Pulmonary artery endothelial cell (primary cell): Measurements from ENCODE around the gene CAPN14. TPM values are rescaled to one million over a fixed set of nuclear protein-coding genes. Genes with fewer than 3 reads are reported as not detected.

ENCODE experiments used
- DNase-seq: peaks from one replicate; pipeline ENCODE4 v3.0.0-alpha.2; 2011; ENCODE audit warnings: low read depth, low spot score
- total RNA-seq: library from RNA; depleted of rRNA; stranded (reverse); fragments of >200 nt; gene quantifications from 2 replicates; pipeline ENCODE4 v1.2.3, GENCODE V29; 2014

Gene CAPN14
- total RNA-seq, 1 donor from 2014 or later = 0.07 TPM

DNA sequence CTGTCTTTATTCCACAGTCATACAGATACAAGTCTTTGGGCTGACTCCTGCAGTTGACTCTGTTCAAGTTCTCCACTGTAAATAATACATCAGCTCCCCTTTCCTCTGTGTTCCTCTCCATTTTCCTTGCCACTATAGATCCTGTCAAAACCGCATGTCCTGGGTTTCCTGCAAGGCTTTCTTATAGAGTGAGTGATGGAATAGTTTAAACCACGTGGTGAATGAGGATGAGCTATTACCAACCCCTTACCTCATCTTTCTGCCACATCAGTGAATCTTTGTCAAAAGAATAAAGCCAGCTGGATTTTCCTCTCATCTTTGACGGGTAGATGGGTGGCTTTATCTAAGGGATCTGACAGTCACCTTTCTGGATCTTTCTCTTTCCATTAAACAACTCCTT, 75.2 kb downstream of the CAPN14 start:
- no peak for DNase-seq

DNA sequence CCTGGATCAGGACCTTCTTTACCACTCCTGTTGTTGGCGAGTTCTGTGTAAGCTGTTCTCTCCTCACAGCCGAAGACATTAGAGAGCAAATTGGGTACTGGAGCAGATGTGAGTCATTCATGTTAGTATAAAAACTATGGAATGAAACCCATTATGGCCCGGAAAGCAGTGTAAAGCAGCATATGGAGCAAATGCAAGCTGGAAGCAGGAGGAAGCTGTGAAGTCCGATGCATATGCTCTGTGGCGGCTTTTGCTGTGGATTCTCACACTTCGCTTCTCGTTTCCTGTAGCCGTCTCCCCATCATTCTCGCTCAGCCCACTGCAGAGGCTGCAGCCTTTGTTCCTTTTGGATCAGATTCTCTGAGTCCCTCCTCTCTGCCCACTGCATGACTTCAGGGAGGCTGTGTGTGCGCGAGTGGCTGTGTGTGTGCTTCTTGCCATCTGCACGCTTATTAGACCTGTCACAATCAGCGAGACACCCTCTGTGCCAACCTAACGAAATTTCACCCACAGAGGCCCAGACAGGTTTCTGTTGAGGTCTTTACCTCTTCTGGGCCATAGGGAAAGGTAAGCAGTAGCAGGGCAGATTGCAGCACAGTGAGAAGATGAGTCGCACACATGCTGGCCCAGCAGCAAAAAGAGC, 75.8 kb downstream of the CAPN14 start:
- DNase-seq = no peak

DNA sequence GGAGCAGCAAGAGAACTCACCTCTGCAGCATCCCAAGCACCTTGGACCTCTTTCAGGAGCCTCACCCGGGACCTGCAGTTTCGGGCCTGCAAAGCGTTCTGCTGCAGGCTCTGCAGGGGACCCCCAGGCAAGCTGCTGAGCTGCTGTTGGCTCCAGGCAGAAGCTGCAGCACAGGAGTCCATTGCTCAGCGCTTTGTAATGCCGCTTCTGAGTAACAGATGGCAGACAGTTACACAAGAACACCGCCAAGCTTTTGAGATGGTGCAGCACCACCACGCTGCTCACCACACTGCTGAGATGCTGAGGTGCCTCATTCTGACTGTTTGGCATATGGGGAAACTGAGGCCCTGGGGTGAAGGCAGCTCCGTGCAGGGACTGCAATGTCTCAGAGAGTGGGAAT, 77.2 kb downstream of the CAPN14 start:
- no peak for DNase-seq

DNA sequence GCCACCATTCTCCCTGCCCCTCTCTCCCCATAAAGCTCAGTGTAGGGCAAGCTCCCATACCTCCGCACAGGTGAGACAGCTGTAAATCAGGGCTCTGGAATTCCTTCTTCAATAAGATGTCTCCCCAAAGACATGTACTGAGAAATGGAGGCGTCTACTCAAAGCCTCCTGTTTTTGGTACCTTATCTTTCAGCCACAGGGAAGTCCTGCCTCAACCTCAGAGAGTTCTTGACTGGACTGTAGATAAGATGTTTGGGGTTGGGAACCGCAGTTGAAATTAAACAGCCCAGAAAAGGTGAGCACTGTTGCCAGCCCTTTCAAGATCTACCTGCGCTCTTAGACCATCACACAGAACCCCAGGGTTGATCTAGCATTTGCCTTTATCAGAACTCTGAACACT, 77.6 kb downstream of the CAPN14 start:
- DNase-seq = no peak

DNA sequence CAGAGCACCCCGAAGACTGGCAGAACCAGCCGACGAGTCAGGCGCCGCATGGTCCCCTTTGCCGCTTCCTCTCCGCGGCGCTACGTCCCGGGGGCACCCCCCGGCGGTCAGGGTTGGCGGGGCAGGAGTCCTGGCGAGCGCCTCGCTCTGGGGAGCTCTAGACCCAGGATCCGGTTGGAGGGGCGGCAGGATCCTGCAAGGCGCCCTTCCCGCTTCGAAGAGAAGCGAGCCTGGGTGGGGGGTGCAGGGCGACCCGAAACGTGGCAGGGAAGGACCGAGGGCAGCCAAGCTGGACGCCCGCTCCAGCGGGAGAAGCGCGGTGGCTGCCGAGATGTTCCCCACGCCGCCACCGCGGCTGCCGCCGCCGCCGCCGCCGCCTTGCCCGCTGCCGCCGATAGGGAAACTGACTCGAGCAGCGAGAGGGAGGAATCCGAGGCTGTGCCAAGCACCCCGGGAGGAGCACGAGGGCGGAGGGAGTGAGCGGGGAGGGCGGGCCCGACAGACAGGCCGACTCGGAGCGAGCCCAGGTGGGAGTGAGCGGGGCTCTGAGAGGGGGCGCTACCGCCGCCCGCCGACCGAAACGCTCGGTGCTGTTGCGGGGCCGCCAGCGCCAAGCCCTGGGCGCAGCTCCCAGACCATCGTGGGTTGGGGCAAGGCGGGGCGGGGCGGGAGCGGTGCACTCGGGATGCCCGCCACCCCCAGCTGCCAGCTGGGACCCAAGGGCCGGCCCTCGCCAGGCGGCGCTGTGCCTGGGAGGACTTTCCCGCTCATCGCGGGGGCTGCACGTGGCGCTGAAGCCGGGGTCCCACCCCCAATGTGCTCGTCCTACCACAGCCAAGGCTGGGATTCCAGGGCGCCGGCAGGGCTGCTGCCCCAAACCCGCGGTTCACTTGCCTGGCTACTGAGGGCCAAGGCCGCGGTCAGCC, 79.0 kb downstream of the CAPN14 start, which contains the start of gene GALNT14:
GALNT14 (minus strand) TSS at position 404 of the 926 bp plus-strand sequence; CDS start at position 50, 354 bp downstream.
- no peak for DNase-seq

DNA sequence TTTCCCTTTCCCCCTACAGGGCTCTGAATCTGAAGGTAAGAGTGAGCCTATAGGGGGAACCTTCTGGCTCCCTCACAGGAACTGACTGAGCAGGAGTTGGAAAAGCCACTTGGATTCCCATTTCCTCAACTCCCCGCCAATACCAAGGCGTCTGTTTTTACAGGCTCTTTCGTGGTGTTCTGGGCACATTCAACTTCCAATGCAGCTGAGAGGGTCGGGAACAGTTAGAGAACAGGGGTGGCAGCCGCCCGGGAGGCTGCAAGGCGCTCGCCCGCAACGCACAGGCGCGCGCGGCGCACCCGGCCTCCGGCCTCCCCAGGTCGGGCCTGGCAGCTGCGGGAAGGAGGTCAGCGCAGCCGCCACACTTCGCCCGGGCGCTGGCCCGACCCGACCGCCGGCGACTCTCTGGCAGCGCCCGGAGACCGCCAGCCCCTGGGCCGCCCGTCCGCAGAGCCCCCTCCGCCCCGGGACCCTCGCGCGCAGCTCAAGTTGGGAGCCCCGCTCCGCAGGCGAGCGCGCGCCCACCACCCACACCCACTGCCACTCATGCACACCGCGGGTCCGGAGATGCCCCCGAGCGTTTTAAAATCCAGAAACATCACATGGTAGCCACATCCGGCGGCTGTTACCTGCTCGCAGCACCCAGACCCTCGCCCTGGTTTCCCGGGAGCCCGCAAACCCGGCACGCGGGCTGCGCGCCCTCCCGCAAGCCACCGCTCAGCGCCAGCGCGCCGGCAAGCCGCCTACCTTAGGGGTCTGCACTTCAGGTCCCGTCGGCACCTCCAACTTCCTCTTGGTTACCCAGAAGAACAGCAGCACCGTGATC, 79.9 kb downstream of the CAPN14 start:
- DNase-seq = no peak

DNA sequence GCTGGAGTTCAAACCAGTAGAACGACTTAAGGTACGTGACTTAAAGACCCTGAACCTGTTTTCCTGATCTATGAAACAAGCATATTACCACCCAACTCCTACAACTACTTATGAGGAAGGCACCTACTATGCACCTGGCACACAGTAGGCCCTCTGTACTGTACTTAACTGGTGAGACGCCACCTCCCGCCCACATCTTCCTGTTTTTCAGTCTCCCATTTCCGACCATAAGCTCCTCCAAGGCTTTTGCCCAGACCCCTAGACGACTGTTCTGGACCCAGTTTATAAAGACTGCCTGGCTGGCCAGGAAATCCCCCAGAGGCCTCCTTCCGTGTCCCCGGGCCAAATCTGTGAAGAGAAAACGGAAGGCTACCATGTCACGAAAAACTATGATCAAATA, 80.6 kb downstream of the CAPN14 start:
- no peak for DNase-seq

DNA sequence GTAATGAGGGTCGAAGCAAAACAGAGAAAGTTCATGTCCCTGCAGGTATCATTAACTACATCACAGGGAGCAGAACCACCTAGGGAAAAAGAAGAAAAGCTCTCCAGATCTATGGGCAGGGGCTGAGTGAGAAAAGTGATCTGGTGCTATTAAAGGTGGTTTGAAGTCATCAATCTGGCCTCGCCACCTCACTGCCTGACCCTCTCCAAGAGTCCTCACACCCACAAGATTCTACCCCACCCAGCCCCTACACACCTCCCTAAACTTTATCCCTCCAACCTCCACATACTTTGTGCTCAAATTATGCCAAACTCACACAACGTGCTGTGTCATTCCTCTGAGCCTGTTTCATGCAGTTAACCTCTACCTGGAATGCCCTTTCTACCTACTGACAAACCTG, 81.3 kb downstream of the CAPN14 start:
- DNase-seq = no peak

DNA sequence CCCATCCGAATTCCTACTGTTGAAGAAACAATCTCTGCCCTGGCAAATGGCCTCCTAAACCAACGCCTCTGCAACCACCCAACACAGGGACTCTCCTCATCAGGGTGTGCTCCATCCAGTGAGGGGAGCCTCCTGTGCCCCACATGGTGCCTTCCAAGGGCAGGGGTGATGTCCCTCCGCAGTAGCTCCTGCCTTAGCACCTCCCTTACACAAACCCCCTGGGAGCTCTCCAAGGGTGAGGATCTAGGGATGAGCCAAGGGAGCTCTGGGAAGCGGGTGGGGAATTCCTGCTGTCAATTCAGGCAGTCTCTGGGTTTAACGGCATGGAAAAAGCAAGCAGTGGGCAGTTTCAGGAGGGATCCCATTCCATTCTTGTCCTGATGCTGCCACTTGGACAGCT, 82.8 kb downstream of the CAPN14 start:
- no peak for DNase-seq

DNA sequence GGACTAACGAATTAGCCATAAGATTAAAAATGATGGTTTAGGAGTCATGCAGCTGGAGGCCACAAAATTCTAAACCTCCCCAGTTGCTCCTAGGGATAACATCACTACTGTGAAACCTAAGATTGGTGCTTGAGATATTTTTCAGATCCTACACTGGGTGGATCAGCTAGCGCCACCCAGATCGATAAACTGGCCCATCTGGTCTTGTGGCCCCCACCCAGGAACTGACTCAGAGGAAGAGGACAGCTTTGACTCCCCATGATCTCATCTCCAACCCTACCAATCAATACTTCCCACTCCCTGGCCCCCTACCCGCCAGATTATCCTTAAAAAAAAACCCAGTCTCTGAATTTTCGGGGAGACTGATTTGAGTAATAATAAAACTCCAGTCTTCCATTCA, 84.5 kb downstream of the CAPN14 start:
- no peak for DNase-seq

DNA sequence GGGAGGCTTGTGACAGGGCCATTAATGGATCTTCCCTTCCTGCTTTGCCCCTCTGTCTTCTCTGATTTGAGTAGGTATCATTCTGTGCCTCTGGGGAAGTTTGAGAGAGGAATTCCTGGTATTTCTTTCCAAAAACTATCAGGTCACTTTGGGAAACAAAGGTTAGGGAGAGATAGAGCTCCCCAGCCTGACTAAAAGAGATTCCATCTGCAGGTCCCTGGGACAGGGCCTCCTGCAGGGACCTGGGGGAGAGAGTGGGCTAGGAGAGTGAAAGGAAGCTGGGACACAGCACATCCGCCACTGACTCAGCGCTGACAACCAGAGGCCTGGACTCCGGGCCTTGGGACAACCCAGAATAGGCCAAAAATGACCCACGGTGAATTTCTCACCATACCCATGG, 85.4 kb downstream of the CAPN14 start:
- no peak for DNase-seq

DNA sequence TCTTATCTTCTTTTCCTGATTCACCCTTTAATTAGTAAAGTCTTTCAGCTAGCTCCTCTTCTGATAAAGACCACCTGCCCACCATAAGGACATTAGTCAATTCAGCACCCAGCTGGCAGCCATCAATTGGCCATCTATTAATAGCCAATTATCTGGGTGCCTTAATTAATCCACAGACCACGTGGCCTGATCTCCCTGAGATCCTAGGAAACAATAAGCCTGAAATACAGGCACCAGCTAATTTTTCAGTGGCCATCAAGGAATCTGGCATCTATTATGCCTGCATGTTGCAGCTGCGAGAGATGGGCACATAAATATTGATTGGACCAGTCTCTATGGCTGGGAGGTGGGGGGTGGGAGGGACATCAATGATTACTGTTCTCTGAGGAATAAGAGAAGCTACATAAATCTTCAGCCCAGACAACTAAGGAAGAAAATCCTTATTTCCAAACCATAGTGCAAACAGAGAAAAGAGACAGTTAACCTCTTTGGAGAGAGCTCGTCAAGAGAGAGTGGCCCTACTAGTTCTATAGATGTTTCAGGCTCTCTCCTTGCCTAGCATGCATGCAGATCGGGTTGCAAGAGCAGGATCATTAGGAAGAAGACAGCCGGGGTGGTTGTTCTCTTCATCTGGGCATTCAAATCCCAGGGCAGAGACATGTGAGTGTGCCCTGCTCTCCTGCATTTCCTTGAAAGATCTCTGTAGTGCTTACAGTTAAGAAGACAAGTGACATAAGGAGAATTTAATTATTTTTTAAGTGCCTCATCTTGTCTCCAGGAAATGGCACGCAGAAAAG, 87.7 kb downstream of the CAPN14 start:
- no peak for DNase-seq

DNA sequence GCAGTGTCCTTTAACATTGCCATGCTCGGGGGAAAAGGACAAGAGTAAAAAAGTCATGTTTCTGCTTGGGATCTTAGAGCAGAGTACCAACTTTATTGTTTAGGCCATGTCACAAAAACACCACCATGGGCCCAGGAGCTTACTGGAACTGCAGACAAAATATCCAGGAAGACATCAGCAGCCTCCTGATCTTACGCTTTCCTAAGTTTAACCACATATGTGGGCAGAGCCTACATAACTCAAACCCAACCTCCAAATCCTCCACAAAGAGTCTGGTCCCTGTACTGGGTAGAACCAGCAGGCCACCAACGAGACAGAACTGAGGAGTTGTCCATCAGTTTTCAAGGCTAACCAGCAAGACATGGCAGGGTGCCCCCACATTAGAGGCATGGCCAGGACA, 89.4 kb downstream of the CAPN14 start:
- no peak for DNase-seq

DNA sequence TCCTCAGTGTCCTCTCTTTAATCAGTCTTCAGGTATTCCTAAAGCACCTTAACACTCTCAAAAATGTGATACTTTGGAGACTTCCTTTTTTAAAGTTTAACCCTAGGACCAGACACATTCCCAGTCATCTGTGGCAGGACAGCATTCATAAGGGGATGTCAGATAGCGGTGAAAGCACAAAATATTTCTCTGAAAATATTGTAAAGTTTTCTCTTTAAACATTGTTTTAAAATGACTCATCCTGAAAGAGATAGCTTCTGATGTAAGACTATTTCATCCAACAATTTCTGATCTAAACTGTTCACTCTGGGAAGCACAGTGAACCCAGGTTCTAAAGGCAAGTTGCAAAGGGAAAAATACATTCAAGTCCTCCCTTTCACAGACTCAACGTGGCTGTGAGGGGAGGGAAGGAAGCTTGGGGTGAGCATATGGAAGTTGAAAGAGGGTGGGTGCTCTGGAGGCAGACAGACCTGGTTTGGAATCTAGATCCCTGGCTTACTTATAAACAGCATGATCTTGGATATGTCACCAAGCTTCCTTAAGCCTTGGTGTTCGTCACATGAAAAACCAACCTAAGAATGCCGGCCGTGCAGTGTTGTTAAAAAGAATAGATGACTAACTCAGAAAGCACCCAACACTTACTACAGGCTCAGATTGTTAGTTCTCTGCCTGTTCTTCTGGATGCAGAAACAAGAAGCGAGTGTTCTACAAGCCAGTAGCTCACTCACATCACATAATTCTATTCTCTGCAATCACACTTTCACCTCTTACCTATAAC, 91.2 kb downstream of the CAPN14 start:
- DNase-seq = no peak

DNA sequence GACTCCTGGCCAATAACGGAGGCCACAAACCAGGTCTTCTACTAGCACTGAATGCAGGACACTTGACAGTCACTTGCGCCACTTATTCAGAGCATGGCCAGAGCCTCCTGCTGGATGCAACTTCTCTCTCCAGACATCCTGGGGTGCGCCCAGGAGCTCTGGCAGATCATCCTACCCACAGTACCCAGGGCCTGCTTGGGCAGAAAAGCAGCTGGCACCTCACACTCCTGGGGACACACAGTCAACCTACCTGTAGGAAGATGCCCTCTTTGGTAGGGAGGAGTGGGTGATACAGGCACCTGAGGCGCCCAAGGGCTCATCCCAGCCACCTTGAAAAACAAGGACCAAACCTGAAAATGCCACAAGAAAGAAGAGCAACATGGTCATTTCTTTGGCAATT, 92.4 kb downstream of the CAPN14 start:
- DNase-seq = no peak

Other genes with a start within 250 kb of the CAPN14 start
- not detected in 2 replicates for gene GALNT14, start 79.1 kb downstream of the CAPN14 start, total RNA-seq
- 1.7 and 4.1 TPM in 2 replicates for gene EHD3, start 16.6 kb upstream of the CAPN14 start, total RNA-seq
- gene XDH, start 197.2 kb upstream of the CAPN14 start, total RNA-seq = not detected in 2 replicates